GM10847 (cell line): ENCODE data around the gene TRMT10A.

Source experiments
- POLR2A ChIP-seq: IDR thresholded peaks from 2 replicates; pipeline ENCODE4 v1.6.1; 2011; ENCODE audit not compliant: insufficient read length; ENCODE audit errors: extremely low read depth

Gene TRMT10A

DNA sequence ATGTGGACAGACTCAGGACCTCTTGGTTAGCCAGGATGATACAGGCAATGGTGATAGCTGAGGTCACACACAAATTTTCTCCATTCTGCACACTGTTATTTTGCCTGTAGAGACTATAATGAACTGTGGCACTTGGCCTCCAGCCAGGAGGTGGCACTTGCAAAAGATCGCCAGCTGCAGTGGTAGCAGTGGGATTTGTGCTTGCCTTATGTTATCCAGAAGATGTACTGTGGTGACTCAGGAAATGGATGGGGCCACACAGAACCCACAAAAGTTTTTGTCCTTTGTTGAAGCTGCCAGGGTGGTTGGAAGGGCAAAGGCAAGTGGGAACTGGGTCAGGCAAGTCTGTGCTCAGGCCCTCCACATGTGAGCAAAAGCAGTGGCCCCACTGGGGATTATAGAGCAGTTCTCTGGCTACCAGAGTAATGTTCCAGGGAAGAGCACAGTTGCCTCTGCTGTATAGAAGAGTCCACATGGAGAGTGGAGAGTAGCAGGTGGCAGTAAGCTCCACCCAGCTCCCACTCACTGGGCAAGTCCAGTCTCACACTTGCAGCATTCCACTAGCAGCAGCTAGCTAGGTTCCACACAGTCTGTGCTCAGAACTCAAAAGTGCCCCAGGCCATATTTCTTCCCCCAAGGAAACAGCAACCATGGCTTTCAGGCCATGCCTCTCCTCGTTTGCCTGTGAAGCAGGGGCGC lies 58.9 kb downstream of the TRMT10A start:
- no peak for TF ChIP-seq POLR2A
